Breast epithelium (tissue), 4 donors: ENCODE data around the gene LCLAT1. TPM values are rescaled to one million over a fixed set of nuclear protein-coding genes. Genes with fewer than 3 reads are reported as not detected.

Source experiments
- DNase-seq, 2 donors: peaks; one replicate each; pipeline ENCODE4 v3.0.0-alpha.2; 2019; ENCODE audit warnings: low spot score in 2 of 2
- H3K27ac ChIP-seq, 2 donors: fragments of 200-600 bp; sonication (generic) in 1 of 2; one replicate each; pipeline ENCODE4 v1.5.1; 2016 to 2019; ENCODE audit warnings: mild to moderate bottlenecking in 1 of 2
- H3K27me3 ChIP-seq, 2 donors: fragments of 200-600 bp; sonication (generic) in 1 of 2; one replicate each; pipeline versions ENCODE4 v1.5.1 to v1.6.0; 2017 to 2019; ENCODE audit warnings: control low read depth in 1 of 2, mild to moderate bottlenecking in 1 of 2
- H3K36me3 ChIP-seq: fragments of 200-600 bp; one replicate; pipeline ENCODE4 v1.5.1; 2019
- H3K4me1 ChIP-seq, 2 donors: fragments of 200-600 bp; sonication (generic); one replicate each; pipeline ENCODE4 v1.5.1; 2016 to 2019; ENCODE audit warnings: control low read depth in 1 of 2
- H3K4me3 ChIP-seq, 3 donors: fragments of 200-600 bp; sonication (generic); 1 replicate in 2 of 3; 2 replicates in 1 of 3; pipeline ENCODE4 v1.5.1; 2016 to 2019; ENCODE audit warnings: mild to moderate bottlenecking in 3 of 3, moderate library complexity in 2 of 3
- H3K9me3 ChIP-seq, 2 donors: fragments of 200-600 bp; sonication (generic) in 1 of 2; one replicate each; pipeline ENCODE4 v1.5.1; 2016 to 2019; ENCODE audit warnings: control low read depth in 1 of 2
- POLR2A ChIP-seq: fragments of 450-650 bp; IDR thresholded peaks from one replicate; pipeline ENCODE4 v1.6.1; 2016; ENCODE audit warnings: antibody characterized with exemption, mild to moderate bottlenecking, moderate library complexity
- POLR2AphosphoS5 ChIP-seq, 3 donors: sonication (generic); formaldehyde crosslinking; IDR thresholded peaks; one replicate each; pipeline ENCODE4 v1.6.1; 2017; ENCODE audit warnings: antibody characterized with exemption in 3 of 3
- intact Hi-C: fragments of 100-400 bp; cut with DNase I; formaldehyde crosslinking; loops from one replicate; pipeline ENCODE4 v1.15.1; 2023; ENCODE audit warnings: low total_unique reads
- total RNA-seq, 3 donors: library from RNA; depleted of rRNA; stranded (reverse); fragments of >200 nt; gene quantifications; one replicate each; pipeline ENCODE4 v1.1.0, GENCODE V29; 2016
- TF ChIP-seq, protein P1 (sequence below), 3 donors: fragments of 450-650 bp; IDR thresholded peaks; one replicate each; pipeline ENCODE4 v1.5.1; 2016 to 2017; ENCODE audit warnings: antibody characterized with exemption in 3 of 3, mild to moderate bottlenecking in 3 of 3, moderate library complexity in 3 of 3

LCLAT1 gene
- total RNA-seq, 3 donors from 2014 or later: 8.0 to 20.6 (median 19.7) TPM

DNA sequence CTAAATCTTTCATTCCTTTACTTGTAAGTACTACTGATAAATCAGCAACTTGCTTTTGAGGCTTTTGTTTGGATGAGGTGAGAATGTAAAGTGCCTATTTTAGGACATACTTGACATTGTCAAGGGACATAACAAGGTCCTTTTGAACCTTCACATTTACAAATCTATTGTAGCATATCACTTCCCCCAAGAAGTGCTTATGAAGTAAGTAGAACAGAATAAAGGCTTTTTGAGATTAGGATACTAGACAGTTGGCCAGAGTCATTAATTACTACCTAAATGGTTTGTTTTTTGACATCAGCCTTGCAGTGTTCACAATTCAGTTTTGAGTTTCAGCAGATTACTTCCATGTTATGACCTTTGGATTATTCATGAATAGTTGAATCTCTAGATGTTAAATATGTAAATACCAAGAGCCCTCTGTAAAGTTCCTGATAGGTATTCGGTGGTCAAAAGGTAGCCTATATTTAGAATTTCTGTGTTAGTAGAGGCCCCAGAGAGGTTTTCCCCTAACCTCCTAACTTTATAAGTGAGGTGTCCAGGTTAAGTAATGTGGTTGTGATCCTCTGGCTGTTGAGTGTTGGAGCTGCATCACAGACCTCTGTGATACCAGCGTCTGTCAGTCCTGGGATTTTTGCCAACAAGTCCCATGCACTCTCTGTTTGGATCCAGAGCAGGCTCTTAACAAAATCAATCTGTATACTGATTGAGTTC is 67.2 kb downstream of the LCLAT1 start:
- Histone ChIP-seq H3K9me3 (peaks cover 0 to 4% of the 10 kb centered on the region in 2 donors), H3K4me3 (no peak overlapping the region), H3K4me1 (no peaks in the 10 kb centered on the region), H3K27me3 (no peaks in the 10 kb centered on the region), H3K36me3 (no peaks in the 10 kb centered on the region), H3K27ac (no peak overlapping the region)
- no peak for DNase-seq
- intact Hi-C loops: no loop called here
- TF ChIP-seq, protein P1, sequence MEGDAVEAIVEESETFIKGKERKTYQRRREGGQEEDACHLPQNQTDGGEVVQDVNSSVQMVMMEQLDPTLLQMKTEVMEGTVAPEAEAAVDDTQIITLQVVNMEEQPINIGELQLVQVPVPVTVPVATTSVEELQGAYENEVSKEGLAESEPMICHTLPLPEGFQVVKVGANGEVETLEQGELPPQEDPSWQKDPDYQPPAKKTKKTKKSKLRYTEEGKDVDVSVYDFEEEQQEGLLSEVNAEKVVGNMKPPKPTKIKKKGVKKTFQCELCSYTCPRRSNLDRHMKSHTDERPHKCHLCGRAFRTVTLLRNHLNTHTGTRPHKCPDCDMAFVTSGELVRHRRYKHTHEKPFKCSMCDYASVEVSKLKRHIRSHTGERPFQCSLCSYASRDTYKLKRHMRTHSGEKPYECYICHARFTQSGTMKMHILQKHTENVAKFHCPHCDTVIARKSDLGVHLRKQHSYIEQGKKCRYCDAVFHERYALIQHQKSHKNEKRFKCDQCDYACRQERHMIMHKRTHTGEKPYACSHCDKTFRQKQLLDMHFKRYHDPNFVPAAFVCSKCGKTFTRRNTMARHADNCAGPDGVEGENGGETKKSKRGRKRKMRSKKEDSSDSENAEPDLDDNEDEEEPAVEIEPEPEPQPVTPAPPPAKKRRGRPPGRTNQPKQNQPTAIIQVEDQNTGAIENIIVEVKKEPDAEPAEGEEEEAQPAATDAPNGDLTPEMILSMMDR (IDR thresholded peaks at IDR 0.05): no peak
- TF ChIP-seq POLR2AphosphoS5 (IDR thresholded peaks at IDR 0.05) (no peak), POLR2A (no peak)

DNA sequence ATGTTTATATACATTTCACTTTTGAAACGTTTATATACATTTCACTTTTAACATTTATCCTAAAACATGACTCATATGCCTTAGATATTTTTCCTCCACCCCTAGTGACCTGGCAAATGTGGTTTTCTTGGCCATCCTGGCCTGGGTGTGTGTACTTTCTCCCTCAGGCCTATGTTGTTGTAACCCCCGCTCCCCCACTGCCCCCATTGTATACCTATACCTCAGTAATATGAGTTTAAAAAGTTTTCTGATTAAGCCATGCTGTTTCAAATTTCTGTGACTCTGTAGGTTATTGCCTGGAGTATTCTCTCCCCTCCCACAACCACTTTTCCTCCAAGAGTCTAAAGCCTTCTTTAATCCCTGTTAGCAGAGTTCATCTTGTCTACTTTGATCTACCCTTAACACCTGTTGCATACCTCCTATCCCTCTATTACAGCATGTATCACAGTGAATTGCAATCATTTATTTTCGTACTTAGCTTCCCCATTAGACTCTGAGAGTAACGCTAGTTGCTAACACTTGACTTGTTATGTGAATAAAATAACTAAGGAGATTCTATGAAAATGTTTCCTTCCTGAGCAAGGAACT is 67.9 kb downstream of the LCLAT1 start:
- H3K27ac ChIP-seq: no peak overlapping the region
- TF ChIP-seq, protein P1 (IDR thresholded peaks at IDR 0.05): no peak
- TF ChIP-seq POLR2AphosphoS5 (IDR thresholded peaks at IDR 0.05): no peak
- no peak for TF ChIP-seq POLR2A
- intact Hi-C loops: no loop called here

DNA sequence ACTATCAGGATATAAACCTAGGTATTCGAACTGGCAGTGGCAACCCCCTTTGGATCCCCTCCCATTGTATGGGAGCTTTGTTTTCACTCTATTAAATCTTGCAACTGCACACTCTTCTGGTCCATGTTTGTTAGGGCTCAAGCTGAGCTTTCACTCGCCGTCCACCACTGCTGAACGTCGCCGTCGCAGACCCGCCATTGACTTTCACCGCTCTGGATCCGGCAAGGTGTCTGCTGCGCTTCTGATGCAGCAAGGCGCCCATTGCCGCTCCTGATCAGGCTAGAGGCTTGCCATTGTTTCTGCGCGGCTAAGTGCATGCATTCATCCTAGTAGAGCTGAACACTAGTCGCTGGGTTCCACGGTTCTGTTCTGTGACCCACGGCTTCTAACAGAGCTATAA is 69.1 kb downstream of the LCLAT1 start:
- TF ChIP-seq, protein P1 (IDR thresholded peaks at IDR 0.05): no peak
- intact Hi-C loops: no loop called here
- peaks cover 0 to 12% of the 10 kb centered on the region in 2 donors for H3K9me3 ChIP-seq
- H3K27ac ChIP-seq: no peak overlapping the region
- no peaks in the 10 kb centered on the region for H3K4me1 ChIP-seq
- no peaks in the 10 kb centered on the region for H3K27me3 ChIP-seq
- no peak for DNase-seq
- no peaks in the 10 kb centered on the region for H3K36me3 ChIP-seq
- no peak overlapping the region for H3K4me3 ChIP-seq

More for the DNA sequence above, 67.9 kb downstream of the LCLAT1 start:
- no peaks in the 10 kb centered on the region for H3K36me3 ChIP-seq
- no peaks in the 10 kb centered on the region for H3K4me1 ChIP-seq
- peaks cover 0 to 11% of the 10 kb centered on the region in 2 donors for H3K9me3 ChIP-seq
- no peak overlapping the region for H3K4me3 ChIP-seq
- no peaks in the 10 kb centered on the region for H3K27me3 ChIP-seq
- DNase-seq: no peak

DNA sequence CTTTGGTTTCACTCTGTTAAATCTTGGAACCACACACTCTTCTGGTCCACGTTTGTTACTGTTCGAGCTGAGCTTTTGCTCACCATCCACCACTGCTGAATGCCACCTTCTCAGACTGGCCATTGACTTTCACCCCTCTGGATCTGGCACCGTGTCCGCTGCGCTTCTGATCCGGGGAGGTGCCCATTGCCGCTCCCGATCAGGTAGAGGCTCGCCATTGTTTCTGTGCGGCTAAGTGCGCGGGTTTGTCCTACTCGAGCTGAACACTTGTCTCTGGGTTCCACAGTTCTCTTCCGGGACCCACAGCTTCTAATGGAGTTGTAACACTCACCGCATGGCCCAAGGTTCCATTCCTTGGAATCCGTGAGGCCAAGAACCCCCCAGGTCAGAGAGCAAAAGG is 72.8 kb downstream of the LCLAT1 start:
- intact Hi-C loops: no loop called here
- TF ChIP-seq, protein P1 (IDR thresholded peaks at IDR 0.05): no peak
- TF ChIP-seq POLR2A: no peak
- no peaks in the 10 kb centered on the region for H3K36me3 ChIP-seq
- DNase-seq: no peak
- no peak overlapping the region for H3K27ac ChIP-seq
- no peaks in the 10 kb centered on the region for H3K27me3 ChIP-seq
- H3K4me1 ChIP-seq: no peaks in the 10 kb centered on the region
- H3K4me3 ChIP-seq: no peak overlapping the region
- H3K9me3 ChIP-seq: peaks cover 0 to 12% of the 10 kb centered on the region in 2 donors

DNA sequence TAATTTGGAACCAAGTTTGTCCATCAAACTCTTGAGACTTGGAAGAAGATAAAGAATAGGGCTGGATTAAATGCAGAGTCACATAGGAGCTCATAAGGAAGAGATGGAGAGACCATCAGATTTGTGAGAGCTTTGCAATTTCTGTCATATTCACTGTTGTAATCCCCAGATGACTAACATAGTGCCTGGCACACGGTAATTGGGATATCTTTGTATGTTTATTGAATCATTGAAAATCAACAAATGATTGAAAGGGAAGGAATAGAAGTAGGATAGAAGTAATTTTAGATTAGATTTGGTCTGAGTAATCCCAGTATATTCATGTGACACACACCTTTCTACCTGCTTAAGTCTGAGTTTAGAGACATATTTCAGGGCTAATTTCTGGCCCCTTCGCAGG is 75.4 kb downstream of the LCLAT1 start:
- TF ChIP-seq POLR2A (no peak), POLR2AphosphoS5 (IDR thresholded peaks at IDR 0.05) (no peak)
- TF ChIP-seq, protein P1 (IDR thresholded peaks at IDR 0.05): no peak
- peaks cover 5 to 16% of the 10 kb centered on the region in 2 donors for H3K9me3 ChIP-seq

More for the DNA sequence above, 75.4 kb downstream of the LCLAT1 start:
- no peak for DNase-seq
- Histone ChIP-seq H3K4me3 (no peak overlapping the region), H3K36me3 (no peaks in the 10 kb centered on the region), H3K27ac (no peak overlapping the region), H3K4me1 (no peaks in the 10 kb centered on the region), H3K27me3 (no peaks in the 10 kb centered on the region)
- intact Hi-C loops: no loop called here
